T-helper 9 cell (primary cell): ENCODE results near the gene ABCC5.
"Not testable (repeated sequence)": the region's sequence is repeated elsewhere in the genome, so short reads cannot be mapped to it uniquely, and the experiment has no call there.

Source experiments
- DNase-seq: peaks from one replicate; pipeline ENCODE4 v3.0.0-alpha.2; 2020

The ABCC5 gene

DNA sequence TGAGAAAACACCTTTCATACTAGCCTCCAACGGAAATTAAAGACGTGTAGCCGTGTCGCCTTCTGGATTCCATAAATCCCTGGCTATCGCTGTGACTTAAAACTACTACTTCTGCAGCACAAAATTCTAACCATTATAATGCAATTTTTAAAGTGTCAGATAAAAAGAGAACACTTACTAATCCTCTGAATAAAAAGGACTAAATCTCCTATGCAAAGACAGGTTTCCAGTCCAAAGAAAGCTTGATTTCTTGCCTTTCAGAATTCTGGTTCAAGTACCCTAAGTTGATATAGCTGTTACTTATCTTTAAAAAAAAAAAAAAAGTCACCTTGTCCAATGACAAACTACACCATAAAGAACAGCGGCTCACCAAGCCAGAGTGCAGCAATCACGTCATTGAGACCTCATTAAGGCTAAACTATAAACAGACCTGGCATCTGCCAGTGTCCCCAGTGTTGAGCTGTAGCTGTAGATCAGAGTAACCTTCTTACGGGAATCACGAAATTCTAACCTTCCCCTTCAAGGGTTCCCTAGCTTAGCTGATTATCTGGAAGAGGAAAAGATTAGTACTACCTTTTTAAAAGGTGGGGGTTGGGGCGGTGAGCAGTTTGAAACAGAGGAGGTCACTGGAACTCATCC, 2.2 kb downstream of the ABCC5 start:
- no peak for DNase-seq

DNA sequence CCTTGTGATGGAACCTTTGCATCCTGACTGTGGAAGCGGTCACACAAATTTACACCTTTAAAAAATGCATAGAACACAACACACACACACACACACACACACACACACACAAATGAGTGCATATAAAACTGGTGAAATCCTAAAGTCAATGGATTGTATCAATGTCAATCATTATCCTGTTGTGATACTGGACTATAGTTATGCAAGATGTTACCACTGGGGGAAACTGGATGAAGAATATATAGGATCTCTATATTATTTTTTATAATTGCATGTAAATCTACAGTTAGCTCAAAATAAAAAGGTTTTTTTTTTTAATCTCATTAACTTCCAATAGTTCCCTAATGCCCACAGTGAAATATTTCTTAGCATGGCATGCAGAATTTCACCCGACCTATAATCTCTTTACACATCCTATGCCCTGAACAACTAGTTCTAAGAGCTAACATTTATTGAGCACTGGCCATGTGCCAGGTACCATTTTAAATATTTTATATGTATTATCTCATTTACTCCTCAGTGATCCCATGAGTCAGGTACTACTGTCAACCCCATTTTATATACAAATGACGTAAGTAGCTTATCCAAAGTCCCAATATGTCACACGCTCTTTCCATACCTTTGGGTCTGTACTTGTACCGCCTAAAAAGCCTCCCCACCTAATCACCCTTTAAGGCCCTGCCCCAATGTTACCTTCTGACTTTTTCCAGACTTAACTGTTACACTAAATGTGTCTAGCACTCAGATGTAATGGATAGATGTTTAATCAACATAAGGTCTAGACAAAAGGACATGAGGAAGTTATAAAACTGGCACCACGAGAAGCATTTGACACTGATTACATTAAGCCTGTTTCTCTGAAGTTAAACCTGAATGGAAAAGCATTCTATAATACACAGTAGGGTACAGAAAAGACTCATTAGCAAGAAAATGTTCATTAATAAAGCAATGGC, 5.5 kb downstream of the ABCC5 start:
- no peak for DNase-seq

DNA sequence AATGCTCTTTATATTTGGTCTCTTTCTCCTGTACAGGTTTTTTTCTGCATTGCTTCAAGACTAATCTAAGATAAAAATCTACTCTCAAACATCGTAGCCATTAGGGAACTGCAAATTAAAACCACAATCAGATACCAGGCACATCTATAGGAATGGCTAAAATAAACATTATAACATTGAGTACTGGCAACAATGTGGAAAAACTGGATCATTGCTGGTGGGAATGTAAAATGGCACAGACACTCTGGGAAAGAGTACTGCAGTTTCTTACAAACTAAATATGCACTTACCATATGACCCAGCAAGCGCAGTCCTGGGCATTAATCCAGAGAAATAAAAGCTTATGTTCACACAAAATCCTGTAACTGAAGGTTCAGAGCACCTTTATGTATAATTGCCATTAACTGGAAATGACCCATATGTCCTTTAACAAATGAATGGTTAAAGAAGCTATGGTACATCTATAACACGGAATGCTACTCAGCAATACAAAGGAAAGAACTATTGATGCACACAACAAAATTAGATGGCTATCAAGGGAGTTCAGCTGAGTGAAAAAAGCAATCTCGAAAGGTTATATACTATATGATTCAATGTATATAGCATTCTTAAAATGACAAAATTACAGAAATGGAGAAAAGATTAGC, 6.3 kb downstream of the ABCC5 start:
- no peak for DNase-seq

DNA sequence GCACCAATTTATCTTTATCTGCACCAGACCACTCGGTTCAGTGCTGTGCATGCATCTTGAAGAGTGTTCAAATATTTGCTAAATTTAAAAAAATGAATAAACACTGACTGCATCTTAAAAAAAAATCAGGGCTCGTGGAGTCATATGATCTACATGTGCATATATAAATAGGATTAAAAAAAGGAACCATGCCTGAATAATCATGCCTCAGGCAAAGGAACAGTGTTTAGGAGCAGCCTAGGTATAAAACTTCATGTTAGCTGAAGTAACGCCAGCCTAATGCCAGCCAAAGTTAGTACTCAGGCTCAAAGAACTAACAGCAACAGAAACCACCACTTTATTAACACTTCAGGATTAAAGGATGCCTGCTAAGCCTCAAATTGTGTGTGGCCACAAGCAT, 9.5 kb downstream of the ABCC5 start:
- no peak for DNase-seq

GRCh38 chr3:184007143-184007813, 10.4 kb downstream of the ABCC5 start:
- not testable (repeated sequence) for DNase-seq

DNA sequence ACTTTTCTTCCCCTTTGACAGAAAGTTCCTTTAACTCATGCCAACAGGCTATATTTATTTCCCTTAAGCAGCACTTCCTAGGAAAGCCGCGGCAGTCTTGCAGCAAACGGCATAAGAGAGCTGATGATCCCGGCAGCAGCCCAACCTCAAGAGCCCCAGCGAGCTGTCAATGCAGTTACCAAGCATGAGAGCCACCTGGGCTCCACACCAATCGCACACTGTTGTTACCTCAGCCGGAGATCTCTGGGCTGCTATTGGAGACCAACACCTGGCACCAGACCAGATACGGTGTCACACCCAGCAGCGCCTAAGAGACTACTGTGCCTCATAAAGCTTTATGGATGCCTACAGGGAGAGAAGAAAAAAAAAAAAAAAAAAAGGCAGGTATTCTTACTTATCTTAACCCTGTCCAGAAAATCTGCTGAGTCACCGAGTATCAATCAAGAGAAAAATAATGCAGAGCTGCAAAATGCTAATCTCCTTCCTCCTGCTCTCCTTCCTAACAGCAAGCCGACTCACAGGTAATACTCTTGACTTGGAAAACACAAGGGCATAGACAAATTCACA, 11.7 kb downstream of the ABCC5 start:
- no peak for DNase-seq

GRCh38 chr3:184004476-184004875, 13.2 kb downstream of the ABCC5 start:
- no peak for DNase-seq

DNA sequence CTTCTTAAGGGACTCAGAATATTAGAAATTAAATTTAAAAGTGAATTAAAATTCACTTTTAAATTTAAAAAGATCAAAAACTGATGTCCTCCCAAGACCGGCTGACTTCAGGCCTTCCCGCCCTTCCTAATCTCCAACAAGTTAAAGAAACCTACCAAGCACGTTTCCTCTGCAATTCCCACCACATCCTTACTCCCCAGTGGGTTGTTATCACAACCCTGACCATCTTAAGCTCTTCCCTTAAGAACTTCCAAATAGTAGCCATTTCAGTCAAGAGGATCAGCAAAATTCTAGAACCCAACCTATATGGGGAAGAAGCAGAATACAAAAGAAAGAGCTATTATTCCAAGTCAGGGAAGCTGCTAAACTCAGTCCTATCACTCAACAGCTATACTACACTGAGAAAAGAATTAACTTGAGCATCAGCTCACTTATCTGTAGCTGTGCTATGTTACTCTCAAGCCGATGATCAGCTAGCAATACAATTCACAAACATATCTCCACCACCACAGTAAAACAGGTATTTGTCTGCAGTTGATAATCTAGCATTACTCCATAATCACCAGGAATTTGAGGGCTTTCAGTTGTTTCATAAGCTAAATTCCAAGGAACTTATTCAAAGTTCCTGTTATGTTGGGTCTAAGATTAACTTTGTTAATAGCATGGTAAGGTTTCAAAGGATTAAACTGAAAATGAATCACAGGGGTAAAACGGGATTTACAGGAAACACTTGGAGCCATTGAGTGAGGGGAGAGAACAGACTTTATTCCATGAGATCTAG, 14.3 kb downstream of the ABCC5 start:
- DNase-seq = no peak

DNA sequence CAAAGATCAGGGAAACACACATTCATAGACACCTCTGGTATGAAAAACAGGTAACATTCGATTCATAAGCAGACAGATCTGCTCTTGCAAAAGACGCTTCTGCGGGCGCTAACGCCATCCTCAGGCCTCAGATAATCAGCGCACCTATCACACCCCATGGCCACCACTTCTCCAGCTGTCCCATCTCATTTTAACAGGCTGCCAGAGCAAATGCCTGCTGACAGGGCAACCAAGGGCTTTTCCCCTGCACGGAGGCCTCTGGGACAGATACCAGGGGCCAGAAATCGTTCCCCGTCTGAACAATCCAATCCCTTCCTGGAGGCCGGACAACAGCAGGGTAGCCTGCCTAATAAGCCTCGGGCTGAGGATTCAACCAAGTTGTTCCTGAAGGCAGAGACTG, 15.2 kb downstream of the ABCC5 start:
- DNase-seq = no peak

DNA sequence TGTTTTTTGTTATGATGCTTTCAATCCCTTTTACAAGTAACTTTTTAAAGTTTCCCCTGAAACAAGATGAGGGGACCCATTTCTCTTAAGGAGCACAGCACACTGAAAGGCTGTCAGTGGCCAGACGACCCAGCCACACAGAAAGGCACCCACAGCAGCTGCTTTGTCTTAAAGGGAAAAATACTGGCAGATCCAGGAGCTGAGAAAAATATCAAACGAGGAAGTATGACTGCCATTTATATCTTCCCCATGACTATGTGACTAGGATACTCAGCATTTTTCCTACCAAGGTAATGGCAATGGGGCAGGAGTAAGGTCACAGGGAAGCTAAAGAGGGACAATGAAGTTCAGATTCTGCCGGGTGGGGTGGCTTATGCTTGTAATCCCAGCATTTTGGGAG, 15.9 kb downstream of the ABCC5 start:
- no peak for DNase-seq

DNA sequence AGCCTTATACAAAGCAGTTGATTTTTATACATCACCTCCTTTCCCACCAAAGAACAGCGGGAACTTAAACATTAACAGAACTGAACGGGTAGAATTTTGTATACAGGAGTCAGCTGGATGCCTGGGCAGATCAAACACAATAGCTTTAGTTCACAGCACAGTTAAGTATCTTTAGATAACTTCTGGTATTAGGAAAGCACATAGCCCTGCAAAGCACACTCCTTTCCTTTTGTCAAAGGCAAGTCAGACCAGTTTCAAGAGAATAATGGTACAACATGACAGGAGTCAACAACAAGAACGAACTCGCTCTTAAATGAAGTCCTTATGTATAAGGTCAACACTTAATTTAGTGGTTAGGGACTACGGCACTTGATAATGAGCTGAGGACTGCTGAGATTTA, 26.3 kb downstream of the ABCC5 start:
- DNase-seq = no peak

DNA sequence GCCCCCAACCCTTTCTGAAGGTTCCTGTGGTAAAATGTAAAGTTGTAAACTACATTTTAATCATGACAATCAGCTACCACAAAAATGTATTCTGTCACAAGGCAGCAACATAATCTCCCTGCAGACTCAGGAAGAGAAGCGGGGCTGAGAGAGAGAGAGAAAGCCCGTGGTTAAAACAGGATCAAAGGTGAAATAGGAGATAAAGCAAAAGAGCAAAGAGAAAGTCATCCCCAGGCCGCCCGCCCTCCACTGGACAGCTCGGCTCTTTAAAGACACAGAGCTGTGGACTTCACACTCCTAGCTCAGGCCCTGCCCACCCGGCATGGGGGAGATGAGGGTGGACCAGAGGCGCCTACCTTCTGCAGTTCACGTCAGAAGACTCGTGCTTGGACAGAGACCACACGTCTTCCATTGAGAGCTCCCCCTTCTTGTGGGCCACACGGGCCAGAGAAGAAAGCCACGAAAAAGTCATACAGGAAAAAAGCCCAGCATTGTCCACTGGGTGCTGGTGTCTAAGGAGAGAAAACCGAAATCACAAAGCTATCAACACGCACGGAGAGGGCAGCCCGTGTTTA, 29.4 kb downstream of the ABCC5 start:
- no peak for DNase-seq

GRCh38 chr3:183987000-183987600, 30.6 kb downstream of the ABCC5 start:
- no peak for DNase-seq

DNA sequence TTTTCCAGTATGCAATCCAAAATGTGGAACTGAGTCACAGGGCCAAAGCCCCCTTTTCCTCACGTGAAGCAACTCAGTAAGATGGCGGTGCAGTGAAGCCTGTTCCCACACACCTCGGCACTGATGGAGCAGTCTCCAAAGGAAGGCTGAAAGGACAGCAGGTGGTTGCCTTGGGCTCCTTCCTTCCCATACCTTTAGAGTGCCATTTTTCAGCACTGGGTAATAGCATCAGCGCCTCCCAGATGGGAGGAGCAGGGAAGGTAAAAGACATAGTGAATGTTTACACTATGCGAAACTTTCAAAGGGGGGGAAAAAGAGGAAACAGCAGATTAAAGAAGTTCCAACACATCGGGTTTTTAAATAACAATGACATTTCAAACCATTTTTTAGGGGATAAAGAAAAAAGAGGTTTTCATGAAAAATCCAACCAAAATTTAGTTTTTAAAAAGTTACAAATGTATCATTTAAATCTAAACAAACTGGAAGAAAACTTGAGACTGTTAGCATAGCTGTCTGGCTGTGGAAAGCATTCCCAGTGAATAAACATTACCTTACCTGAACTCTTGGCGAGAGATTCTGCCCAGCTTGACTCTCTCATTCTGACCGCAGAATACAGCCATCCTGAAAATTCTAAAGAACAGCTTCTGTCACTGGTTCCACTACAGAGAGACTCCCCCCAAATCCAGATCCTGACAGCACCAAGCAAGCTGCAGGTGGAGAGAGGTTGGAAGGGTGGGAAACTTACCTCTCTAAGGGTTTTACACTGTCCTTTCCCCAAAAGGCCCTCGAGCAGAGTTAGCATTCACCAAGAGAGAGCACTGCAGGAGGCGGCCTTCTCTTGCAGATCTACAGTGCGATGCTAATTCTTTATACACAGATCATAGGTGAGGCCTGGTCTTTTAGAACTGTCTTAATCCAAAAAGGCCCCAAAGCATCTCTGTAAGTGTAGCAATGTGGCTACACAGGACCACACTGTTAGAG, 32.6 kb downstream of the ABCC5 start:
- no peak for DNase-seq

DNA sequence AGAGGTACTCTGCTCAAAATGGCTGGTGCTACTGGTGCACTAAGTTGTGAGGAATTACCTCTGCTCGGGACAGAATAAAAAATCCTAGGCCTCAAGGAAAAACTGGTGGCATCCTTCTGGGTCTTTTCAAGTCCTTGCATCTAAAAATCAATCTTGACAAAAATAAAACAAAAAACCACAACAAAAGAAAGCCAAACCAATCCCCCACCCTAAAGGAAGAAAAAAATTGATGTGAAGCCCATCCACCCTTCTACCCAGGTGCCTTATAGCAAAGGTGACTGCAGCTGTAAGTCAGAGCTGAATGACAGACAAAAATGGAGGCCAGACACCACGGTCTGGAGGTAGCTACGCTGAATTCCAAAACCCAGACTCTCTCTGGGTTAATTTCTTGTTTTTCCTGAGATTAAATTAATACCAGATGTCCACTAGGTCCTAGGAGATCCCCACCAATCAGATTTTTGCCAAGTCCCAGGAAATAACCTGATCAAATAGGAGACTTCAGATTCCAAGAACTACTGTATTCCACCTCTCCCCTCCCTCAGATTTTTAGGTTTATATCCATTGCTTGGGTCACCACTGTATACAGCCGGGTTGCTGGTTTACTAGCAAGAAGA, 33.5 kb downstream of the ABCC5 start:
- DNase-seq = no peak

DNA sequence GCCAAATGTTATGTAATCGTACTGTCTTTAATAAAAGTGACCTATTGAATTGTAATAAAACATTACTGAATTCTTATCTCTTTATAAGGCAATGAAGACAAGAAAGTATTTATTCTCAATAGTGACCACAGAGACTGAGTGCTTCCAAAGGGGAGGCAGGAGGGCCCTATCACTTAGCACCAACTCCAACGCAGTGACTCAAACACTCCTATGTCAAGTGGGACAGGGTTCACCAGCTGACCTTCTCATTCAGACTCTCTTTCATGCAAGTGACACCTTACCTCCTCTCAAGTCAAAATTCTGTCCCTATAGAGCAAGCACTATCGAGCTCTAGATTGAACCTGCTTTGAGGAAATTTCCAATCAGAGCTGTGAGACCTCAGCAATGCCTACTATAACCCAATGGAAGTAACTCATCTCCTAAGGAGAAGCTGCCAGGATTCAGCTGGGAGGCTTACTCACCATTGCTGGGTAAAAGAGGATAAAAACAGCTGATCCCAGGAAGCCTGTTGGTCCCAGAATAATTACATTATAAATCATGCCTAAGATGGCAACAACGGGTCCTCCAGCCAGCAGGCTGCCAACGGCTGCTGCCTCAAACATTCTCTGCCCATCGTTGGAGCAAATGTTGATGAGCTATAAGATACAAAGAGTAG, 35.6 kb downstream of the ABCC5 start:
- no peak for DNase-seq

- no peak for DNase-seq
Measured at GRCh38 chr3:183980403-183980802, 37.3 kb downstream of the ABCC5 start.

GRCh38 chr3:183975981-183976662, 41.6 kb downstream of the ABCC5 start:
- no peak for DNase-seq
